ENCODE measurements around the gene SLC25A26.

The SLC25A26 gene

DNA sequence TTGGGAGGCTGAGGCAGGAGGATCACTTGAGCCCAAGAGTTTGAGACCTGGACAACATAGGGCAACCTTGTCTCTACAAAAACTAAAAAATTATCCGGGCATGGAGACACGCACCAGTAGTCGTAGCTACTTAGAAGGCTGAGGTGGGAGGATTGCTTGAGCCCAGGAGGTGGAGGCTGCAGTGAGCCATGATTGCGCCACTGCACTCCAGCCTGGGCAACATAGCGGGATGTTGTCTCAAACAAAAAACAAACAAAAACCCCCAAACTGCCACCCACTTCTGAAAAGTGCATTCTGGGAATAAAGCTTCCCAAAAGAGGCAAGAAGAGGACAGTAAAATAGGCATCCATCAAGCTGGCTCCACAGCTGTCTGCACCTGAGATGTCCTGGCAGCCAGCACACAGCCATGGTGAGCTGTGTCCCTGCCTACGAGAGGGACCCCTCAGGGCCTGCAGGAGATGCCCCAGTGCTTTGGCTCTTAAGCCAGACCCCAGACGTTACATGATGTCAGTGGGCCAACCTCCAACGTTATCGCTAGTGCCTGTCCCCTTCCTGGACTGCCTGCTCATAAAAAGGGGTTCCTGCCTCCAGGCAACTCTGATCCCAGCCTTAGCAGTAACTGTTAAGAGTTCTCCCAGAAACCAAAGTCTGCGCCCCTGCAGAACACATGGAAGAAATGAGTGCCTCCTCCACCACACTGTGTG lies 178.9 kb downstream of the SLC25A26 start:
- no peak for FAIRE-seq

DNA sequence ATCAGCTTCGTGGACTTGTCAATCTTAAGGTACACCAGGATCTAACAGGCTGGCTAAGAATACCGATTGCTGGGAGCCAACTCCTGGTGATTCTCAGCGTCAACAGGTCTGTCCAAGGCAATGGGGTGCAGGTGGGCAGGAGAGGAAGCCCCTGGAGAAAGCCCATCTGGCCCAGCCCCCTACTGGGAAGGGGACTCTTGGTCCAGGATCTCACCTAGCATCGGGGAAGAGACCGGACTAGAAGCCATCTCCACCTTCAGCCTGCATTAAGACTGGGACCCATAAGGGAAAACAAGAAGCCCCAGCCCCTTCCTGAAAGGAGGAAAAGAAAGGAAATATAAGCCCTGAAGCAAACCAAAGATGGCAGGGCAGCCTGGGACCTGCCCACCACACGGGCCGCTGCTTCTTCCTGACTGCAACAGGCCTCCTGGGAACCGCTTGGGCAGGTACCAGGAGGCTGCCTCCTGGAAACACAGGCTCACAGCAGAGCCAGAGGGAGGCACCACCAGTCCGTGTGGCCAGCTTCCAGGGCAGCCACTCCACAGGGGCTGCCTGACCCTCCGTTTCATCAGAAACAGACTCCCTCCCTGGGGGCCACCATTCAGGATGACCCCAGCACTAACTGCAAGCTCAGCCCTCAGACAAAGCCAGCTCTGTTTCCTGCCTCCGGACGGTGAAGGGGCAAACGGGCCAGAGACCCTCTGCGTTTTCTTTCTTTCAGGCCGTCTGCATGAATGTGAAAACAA lies 179.8 kb downstream of the SLC25A26 start:
- no peak for FAIRE-seq

DNA sequence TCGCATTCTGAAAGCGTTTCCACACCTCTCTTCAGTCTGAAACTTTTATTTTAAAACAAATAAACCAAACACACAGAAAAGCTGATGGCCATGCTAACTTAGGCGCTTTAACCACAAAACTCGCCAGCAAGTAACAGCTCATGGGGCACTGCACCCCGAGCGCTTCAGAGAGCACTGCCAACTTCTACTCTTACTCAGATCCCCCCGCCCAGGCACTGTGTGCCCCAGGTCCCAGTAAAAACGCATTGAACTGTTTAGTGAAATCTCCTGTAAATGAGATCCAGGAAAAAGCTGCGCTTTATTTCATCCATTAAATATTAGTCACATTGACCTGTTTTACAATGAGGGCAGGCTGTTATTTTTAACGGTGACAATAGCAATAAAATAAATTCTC lies 180.4 kb downstream of the SLC25A26 start:
- no peak for FAIRE-seq

DNA sequence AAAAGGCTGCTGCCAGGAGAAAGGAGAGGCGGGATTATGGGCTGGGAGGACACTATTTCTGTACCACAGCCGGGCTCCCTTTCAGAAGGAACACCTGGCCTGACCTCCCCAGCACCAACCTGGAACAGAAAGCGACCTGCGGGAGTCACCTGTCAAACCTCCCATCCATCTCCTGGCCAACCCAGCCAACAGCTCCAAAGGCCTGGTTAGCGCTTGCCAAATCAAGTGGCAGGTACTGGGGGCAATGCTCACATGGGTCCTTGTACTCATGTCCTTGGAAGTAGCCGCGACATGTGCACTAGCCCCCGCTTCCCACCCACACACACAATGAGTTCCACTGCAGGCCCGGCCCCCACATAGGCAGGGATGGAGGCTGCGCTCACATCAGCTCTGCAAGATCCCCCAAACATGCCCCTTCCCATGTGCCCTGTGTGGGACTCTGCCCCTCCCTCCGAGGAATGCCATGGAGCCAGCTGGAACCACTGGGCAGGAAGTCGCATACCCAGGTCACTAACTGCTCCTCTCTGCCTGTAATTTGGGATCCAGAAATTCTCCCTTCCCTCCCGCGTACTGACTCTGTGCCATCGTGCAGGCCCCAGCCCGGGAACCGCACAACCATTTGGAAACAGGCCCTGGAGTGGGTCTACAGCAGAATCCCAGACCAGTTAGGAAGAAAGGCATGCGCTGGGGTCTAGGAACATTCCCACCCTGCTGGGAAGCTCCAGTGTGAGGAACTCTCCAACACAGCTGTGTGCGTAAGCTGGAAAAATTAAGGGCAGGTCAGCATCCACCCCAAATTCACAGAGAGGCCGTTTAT lies 181.1 kb downstream of the SLC25A26 start:
- FAIRE-seq = no peak

GRCh38 chr3:66402596-66403290 lies 181.9 kb downstream of the SLC25A26 start:
- FAIRE-seq = no peak

GRCh38 chr3:66403323-66403990 lies 182.7 kb downstream of the SLC25A26 start:
- no peak for FAIRE-seq

DNA sequence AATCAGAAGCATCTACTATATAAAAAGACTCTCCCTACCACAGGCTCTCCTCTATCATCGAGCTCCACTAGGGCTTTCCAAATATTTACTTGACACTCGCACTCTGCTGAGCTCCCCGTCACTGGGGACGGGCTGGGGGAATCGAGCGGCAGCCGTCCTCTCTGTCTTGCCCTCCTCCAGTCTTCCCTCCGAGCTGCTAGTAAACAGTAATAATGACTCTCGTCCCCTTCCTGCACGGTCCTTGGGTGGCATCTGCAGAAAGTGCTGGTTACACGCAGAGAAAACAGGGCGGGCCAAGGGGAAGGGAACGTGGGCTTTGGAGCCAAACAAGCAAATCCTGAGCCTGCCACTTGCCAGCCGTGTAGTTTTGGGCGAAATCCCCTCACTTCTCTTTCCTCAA lies 183.4 kb downstream of the SLC25A26 start:
- FAIRE-seq = no peak

- FAIRE-seq = no peak
These were observed 184.3 kb downstream of the SLC25A26 start for GRCh38 chr3:66404903-66405700.

DNA sequence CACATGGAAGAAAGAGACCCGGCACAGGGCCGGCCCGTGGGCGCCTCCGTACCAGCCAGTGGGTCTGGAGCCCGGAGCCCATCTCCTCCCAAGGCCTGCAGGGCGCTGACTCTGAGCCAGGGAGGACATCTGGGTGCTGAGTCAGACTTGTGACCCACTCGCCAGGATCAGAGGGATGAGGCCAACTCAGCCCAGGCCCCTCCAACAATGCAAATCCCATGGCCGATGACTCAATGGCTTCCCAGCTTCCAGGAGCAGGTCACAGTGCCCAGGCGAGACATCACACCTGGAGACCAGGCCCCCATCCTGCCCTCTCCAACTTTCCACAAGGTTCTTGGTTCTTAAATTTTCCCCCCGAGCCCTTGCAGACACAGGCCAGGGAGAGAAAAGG lies 184.9 kb downstream of the SLC25A26 start:
- FAIRE-seq = no peak

DNA sequence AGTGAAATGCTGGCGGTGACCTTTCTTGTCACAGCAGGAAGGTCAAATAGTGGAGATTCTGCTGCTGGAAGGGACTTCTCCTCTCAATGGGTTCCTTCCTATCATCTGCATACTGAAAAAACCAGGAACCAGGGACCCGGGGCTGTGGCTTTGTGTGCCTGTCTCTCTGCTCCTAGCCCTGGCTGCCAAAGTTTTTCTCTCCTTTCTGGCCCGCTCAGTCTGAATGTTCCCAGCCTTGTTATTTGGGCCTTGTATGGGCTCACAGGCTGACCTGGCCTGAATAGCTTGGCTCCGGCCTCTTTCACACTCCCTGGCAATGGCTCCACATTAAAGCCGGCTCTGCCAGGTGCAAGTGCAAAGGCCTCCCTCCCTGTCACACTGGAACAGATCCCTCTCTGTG lies 185.4 kb downstream of the SLC25A26 start:
- FAIRE-seq = no peak

GRCh38 chr3:66406831-66407610 lies 186.2 kb downstream of the SLC25A26 start:
- FAIRE-seq = no peak

DNA sequence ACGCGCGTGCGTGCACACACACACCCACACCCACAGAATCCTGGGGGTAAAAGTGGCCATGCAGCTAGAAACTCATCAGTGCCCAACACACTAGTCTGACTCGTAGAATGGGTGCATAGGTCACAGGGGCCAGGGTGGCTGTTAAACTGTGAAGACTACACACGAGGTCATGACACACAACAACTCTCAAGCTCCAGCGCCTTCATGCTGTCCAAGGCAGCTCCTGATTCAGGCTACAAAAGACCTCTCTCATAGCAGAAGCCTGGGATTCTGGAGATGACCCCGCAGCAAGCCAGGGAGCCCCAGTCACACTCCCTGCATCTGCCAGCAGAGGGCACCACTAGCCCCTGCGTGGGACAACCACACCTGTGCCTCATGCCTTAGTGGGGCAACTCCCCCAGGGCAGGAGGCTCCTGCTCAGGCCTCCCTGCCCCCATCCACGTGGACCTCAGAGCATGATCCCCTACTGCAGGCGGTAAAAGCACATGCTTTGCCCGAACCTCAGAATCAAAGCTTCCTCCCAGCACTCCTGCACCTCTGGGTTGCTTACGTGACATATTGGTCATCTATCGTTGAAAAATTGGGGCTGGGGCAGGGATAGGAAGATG lies 186.9 kb downstream of the SLC25A26 start:
- no peak for FAIRE-seq

- no peak for FAIRE-seq
These were observed 189.3 kb downstream of the SLC25A26 start for GRCh38 chr3:66409771-66410754.

- FAIRE-seq = no peak
These were observed 190.2 kb downstream of the SLC25A26 start for GRCh38 chr3:66410976-66411375.

- no peak for FAIRE-seq
These were observed 190.7 kb downstream of the SLC25A26 start for GRCh38 chr3:66411474-66411873.

DNA sequence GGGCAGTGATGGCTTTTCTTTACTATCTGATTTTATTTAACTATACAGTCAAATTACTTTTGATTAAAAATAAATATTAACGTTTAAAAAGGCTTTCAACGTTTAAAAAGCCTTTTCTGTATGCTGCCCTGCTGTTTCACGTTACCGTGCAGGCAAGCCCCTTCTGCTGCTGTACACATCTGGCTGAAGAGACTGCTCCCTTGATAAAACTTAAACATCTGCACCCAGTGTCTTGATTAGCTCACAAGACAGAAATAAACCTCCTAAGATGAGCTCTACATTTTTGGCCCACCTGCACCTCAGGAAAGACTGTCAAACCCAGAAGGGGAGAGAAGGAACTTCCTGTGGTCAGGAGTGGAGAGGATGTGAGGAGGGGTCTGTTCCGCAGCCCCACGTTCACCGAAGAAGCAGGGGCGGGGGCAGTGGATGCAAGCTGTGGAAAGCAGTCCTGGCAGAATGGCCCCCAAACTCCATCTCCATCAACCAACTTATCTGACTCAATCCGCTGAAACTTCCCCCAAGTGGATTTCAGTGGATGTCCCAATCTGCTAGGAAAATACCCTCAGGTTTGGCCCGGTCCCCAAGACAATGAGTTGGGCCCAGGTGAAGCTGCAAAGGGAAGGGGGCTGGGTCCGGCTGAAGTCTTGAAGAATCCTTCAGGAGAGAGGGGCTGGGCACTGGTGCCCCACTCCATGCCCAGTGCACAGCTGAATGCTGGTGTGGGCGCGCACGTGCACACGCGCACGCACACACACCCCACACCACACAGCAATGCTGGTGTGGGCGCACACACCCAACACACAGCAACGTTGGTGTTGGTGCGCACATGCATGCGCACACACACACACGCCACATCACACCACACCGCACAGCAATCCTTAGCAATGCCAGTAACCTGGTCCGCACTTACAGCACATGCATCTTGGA lies 191.4 kb downstream of the SLC25A26 start:
- FAIRE-seq = no peak

DNA sequence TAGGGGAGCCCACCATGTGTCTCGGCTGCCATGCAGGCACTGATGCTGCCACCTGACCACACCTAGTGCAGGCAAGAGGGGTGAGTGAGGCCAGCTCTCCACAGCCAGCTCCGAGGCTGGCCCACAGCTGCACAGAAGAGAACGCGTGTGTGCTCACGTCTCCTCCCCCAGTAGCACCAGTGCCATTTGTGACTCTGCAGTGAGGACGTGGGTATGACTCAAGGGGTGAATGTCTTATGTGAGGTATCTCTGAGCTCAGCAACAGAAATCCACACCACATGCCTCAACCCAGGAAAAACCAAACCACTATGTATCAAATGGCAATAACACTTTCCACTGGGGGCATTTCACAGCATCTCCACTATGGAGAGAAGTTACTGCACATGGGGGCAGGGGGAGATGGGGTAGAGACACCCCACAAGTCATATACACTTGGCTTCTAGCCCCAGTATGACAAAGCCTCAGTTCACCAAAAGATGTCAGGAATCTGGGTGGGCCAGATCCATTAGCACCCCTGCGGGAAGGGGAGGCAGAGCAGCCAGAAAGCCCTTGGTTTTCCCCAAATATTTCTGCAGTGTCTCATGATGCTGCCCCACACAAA lies 192.4 kb downstream of the SLC25A26 start:
- no peak for FAIRE-seq

All from islet of Langerhans (tissue), 1 donor.